OCI-LY1 (cell line): ENCODE data around the gene GAS1.

Experiments used
- H2AFZ ChIP-seq: fragments of 200-600 bp; sonication (generic), shearing (Covaris generic); 2 replicates; pipeline ENCODE4 v1.6.0; 2014; ENCODE audit warnings: antibody characterized with exemption, mild to moderate bottlenecking, low read length
- H3F3A ChIP-seq: fragments of 200-600 bp; sonication (generic), shearing (Covaris generic); 2 replicates; pipeline ENCODE4 v1.6.0; 2014; ENCODE audit warnings: mild to moderate bottlenecking, antibody characterized with exemption, low read length, moderate library complexity; ENCODE audit not compliant: insufficient read depth
- H3K27ac ChIP-seq: fragments of 200-600 bp; sonication (generic); 2 replicates; pipeline ENCODE4 v1.5.1; 2014; ENCODE audit warnings: low read length, mixed run types, mild to moderate bottlenecking, low read depth; ENCODE audit not compliant: poor library complexity, severe bottlenecking
- H3K27me3 ChIP-seq: fragments of 200-600 bp; sonication (generic); 2 replicates; pipeline ENCODE4 v1.6.0; 2014; ENCODE audit warnings: antibody characterized with exemption, mild to moderate bottlenecking, low read length, moderate library complexity; ENCODE audit not compliant: insufficient read depth
- H3K36me3 ChIP-seq: fragments of 200-600 bp; sonication (generic); 2 replicates; pipeline ENCODE4 v1.6.1; 2014; ENCODE audit warnings: mild to moderate bottlenecking, antibody characterized with exemption, low read length, moderate library complexity, mixed read lengths; ENCODE audit not compliant: insufficient read depth
- H3K4me1 ChIP-seq: fragments of 200-600 bp; sonication (generic); 2 replicates; pipeline ENCODE4 v1.5.1; 2014; ENCODE audit warnings: mild to moderate bottlenecking, low read length, moderate library complexity; ENCODE audit not compliant: insufficient read depth, severe bottlenecking
- H3K4me2 ChIP-seq: fragments of 200-600 bp; sonication (generic), shearing (Covaris generic); 2 replicates; pipeline ENCODE4 v1.6.1; 2014; ENCODE audit warnings: low read length
- H3K4me3 ChIP-seq: fragments of 200-600 bp; sonication (generic); 2 replicates; pipeline ENCODE4 v1.5.1; 2014; ENCODE audit warnings: low read length, low read depth, mild to moderate bottlenecking, mixed read lengths; ENCODE audit not compliant: poor library complexity, severe bottlenecking
- H3K79me2 ChIP-seq: fragments of 200-600 bp; shearing (Covaris generic); 2 replicates; pipeline ENCODE4 v1.6.1; 2016; ENCODE audit warnings: mixed run types, low read length, mixed read lengths; ENCODE audit not compliant: insufficient read depth
- H3K9ac ChIP-seq: fragments of 200-600 bp; sonication (generic), shearing (Covaris generic); 2 replicates; pipeline ENCODE4 v1.6.1; 2014; ENCODE audit warnings: mild to moderate bottlenecking, low read length, mixed read lengths
- H3K9me2 ChIP-seq: fragments of 200-600 bp; sonication (generic), shearing (Covaris generic); 2 replicates; pipeline ENCODE4 v1.6.1; 2014; ENCODE audit warnings: low read depth, mild to moderate bottlenecking, low read length, mixed read lengths
- H3K9me3 ChIP-seq: fragments of 200-600 bp; shearing (Covaris generic); 2 replicates; pipeline ENCODE4 v1.6.1; 2014; ENCODE audit warnings: low read length, mixed read lengths
- H4K20me1 ChIP-seq: fragments of 200-600 bp; sonication (generic), shearing (Covaris generic); 2 replicates; pipeline ENCODE4 v1.6.0; 2016; ENCODE audit warnings: mild to moderate bottlenecking, low read length; ENCODE audit not compliant: insufficient read depth
- EZH2 ChIP-seq: fragments of 200-600 bp; sonication (generic), shearing (Covaris generic); IDR thresholded peaks from 2 replicates; pipeline ENCODE4 v1.8.0; 2017; ENCODE audit warnings: borderline replicate concordance, mixed run types, mild to moderate bottlenecking, antibody characterized with exemption, low read length, moderate library complexity, mixed read lengths
- TF ChIP-seq, protein P1 (sequence below): fragments of 200-600 bp; sonication (generic), shearing (Covaris generic); IDR thresholded peaks from 2 replicates; pipeline ENCODE4 v1.5.1; 2017; ENCODE audit warnings: mild to moderate bottlenecking, antibody characterized with exemption, low read length, moderate library complexity, mixed read lengths

GAS1 gene

GRCh38 chr9:86960938-86961337, 13.6 kb upstream of the GAS1 start:
- no peak overlapping the region for H3K9ac ChIP-seq
- no peaks in the 10 kb centered on the region for H3K4me1 ChIP-seq
- H4K20me1 ChIP-seq = no peaks in the 10 kb centered on the region
- no peak overlapping the region for H3K4me2 ChIP-seq
- no peak overlapping the region for H3K4me3 ChIP-seq
- no peaks in the 10 kb centered on the region for H3K9me2 ChIP-seq
- no peaks in the 10 kb centered on the region for H3K27me3 ChIP-seq
- H3K9me3 ChIP-seq = no peaks in the 10 kb centered on the region
- TF ChIP-seq, protein P1, sequence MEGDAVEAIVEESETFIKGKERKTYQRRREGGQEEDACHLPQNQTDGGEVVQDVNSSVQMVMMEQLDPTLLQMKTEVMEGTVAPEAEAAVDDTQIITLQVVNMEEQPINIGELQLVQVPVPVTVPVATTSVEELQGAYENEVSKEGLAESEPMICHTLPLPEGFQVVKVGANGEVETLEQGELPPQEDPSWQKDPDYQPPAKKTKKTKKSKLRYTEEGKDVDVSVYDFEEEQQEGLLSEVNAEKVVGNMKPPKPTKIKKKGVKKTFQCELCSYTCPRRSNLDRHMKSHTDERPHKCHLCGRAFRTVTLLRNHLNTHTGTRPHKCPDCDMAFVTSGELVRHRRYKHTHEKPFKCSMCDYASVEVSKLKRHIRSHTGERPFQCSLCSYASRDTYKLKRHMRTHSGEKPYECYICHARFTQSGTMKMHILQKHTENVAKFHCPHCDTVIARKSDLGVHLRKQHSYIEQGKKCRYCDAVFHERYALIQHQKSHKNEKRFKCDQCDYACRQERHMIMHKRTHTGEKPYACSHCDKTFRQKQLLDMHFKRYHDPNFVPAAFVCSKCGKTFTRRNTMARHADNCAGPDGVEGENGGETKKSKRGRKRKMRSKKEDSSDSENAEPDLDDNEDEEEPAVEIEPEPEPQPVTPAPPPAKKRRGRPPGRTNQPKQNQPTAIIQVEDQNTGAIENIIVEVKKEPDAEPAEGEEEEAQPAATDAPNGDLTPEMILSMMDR = no peak
- no peak for TF ChIP-seq EZH2
- H3K79me2 ChIP-seq = no peaks in the 10 kb centered on the region
- no peak overlapping the region for H3K27ac ChIP-seq
- no peaks in the 10 kb centered on the region for H3F3A ChIP-seq
- H3K36me3 ChIP-seq = no peaks in the 10 kb centered on the region
- H2AFZ ChIP-seq = no peak overlapping the region

DNA sequence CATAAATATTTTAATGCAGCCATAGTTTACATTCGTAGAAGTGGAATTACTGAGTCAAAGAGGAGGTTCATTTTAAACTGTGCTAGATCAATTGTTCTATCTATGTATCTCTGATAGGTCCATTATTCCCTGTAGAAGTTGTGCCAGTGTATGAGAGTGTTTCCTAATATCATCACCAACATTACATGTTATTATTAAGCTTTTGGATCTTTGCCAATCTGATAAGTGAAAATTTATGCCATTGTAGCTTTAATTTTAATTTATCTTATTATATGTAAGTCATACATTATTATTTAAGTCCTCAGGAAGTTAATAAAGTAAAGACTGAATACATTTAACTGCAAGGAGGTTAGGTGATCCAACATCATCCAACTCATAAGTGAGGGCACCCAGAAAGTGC, 10.9 kb upstream of the GAS1 start:
- no peaks in the 10 kb centered on the region for H3K36me3 ChIP-seq
- H3F3A ChIP-seq = no peaks in the 10 kb centered on the region
- H3K27ac ChIP-seq = no peak overlapping the region
- no peak overlapping the region for H2AFZ ChIP-seq
- H3K4me3 ChIP-seq = no peak overlapping the region
- no peaks in the 10 kb centered on the region for H3K79me2 ChIP-seq
- H4K20me1 ChIP-seq = no peaks in the 10 kb centered on the region
- no peak overlapping the region for H3K4me2 ChIP-seq
- H3K9me2 ChIP-seq = no peaks in the 10 kb centered on the region
- no peak overlapping the region for H3K9ac ChIP-seq
- no peaks in the 10 kb centered on the region for H3K9me3 ChIP-seq
- TF ChIP-seq, protein P1 = no peak
- TF ChIP-seq EZH2 = no peak
- H3K4me1 ChIP-seq = no peaks in the 10 kb centered on the region
- H3K27me3 ChIP-seq = no peaks in the 10 kb centered on the region

DNA sequence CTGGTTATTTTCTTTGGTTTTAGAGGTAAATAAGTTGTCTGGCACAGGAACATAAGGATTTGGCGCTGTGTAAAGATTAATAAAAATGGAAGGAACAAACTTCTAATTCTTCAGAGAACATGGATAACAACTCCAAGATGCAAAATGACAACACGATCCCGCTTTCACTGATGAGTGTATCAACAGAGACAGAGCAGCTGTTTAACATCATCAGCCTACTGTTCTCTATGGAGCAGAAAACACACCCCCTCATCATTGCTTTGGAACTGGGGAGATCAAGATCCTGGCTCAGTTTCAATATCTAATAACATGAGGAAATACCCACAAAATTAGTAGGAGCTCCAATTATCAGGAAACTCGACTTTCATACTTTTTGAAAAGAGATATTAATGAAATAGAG, 8.3 kb upstream of the GAS1 start:
- no peak overlapping the region for H3K4me3 ChIP-seq
- no peaks in the 10 kb centered on the region for H3K27me3 ChIP-seq
- H2AFZ ChIP-seq = no peak overlapping the region
- H4K20me1 ChIP-seq = no peaks in the 10 kb centered on the region
- TF ChIP-seq, protein P1 = no peak
- no peak for TF ChIP-seq EZH2
- H3K9me3 ChIP-seq = no peaks in the 10 kb centered on the region
- no peak overlapping the region for H3K9ac ChIP-seq
- no peaks in the 10 kb centered on the region for H3K4me1 ChIP-seq
- no peaks in the 10 kb centered on the region for H3K36me3 ChIP-seq
- no peak overlapping the region for H3K27ac ChIP-seq
- no peaks in the 10 kb centered on the region for H3K79me2 ChIP-seq
- H3F3A ChIP-seq = no peaks in the 10 kb centered on the region
- H3K9me2 ChIP-seq = no peaks in the 10 kb centered on the region
- H3K4me2 ChIP-seq = no peak overlapping the region
